ELF-1 (cell line): ENCODE data around the gene BIN2.
A peak's percentile ranks its signal among the peaks of the same experiment; 100 is the strongest.
"Not testable (repeated sequence)": the region's sequence is repeated elsewhere in the genome, so short reads cannot be mapped to it uniquely, and the experiment has no call there.

Experiments
- DNase-seq: peaks from one replicate; pipeline ENCODE4 v3.0.0-alpha.2; 2016; ENCODE audit warnings: low read depth, low spot score

The BIN2 gene

DNA sequence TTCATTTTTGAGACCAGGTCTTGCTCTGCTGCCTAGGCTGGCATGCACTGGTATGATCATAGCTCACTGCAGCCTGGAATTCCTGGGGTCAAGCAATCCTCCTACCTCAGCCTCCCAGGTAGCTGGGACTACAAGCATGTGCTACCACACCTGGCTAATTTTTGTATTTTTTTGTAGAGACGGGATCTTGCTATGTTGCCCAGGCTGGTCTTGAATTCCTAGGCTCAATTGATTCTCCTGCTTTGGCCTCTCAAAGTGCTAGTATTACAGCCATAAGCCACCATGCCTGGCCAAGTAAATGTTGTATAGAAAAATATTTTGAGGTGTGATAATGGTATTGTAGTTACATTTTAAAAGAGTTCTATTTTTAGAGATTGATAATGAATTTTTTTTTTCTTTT is 12.6 kb downstream of the BIN2 start:
- DNase-seq: no peak

DNA sequence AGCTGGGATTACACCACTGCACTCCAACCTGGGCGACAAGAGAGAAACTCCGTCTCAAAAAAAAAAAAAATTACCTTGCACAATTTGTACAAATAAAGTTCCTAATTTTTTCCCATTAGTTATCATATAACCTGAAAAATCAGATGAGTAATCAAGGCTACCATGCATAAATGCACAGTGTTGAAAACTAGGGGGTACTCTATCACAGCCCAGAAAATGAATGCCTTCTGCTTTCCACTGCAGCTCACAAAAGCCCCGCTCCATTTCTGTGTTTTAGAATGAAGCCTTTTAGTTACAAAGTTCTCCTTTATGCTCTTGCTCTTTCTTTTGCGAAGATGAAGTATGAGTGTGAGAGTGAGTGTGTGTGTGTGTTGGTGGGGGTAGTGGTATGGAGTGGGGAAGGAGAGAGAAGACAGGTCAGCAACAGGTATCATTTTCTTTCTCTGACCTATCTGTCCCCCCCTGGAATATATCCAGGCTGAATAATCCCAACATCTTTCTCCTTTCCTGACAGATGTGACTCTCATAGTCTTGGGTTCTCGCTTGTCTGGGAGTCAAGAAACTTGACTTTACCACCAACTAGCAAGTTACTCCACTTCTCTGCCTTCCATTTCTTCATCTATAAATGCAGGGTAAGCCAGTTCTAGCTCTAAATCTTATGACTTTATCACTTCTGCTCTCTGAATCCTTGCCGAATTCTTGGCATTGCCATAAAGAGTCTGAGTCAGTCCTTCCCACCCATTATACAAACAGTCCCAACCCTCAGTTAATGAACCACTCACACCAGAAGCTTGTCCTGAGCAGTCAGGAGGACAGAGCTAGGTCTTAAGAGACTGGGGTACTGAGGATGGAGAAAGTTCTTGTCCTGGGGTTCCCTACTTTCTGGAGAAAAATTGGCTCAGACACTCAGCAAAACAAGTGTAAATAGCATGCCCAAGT is 16.1 kb downstream of the BIN2 start:
- no peak for DNase-seq

DNA sequence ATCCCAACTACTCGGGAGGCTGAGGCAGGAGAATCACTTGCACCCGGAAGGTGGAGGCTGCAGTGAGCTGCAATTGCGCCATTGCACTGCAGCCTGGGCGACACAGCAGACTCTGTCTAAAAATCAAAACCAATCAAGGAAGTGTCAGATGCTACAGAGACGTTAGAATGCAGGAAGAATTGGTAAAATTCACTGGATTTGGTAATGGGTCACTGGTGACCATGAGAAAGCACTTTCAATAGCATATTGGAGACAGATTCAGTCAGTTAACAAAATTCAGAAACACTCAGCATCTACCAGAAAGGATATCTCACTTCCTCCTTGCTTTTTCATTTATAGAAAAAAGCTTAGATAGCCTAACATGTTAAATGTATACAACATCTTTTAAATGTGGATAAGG is 17.5 kb downstream of the BIN2 start:
- DNase-seq: no peak

DNA sequence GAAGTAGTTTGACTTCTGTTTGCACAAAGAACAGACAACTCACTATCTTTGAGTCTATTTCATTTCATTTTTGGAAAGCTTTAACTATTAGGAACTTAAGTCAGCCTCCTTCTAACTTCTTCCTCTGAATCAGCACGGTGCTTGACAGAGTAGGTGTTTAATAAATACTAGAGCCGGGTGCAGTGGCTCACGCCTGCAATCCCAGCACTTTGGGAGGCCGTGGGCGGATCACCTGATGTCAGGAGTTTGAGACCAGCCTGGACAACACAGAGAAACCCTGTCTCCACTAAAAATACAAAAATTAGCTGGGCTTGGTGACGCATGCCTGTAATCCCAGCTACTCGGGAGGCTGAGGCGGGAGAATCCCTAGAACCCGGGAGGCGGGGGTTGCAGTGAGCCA is 23.2 kb downstream of the BIN2 start:
- DNase-seq: not testable (repeated sequence)

DNA sequence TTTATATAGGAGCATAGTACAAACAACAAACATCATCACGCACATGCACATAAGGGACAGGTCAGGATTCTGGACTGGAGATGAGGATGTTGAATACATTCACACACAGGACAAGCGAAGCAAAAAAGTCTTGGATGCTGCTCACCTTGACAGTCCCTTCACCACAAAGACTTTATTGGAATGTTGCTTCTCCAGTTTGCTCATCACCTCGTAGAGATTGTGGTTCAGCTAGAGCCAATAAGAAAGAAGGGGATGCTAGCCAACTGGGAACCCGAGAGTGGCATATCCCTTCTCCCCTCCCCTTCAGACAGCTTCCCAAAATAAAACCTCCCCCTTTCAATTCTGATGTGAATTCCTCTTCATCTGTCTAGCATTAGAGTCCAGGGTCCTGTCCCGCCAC is 28.3 kb downstream of the BIN2 start:
- DNase-seq: peak; percentile 10

DNA sequence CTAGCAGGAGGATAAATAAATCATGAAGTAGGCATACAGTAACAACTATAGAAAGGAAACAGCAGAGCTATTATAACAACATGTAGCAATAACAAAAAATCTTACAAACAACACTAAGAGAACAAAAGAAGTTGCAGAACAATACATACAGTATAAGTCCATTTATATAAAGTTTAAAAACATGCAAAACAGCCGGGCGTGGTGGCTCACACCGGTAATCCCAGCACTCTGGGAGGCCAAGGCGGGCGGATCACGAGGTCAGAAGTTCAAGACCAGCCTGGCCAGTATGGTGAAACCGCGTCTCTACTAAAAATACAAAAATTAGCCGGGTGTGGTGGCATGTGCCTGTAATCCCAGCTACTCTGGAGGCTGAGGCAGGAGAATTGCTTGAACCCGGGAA is 29.9 kb downstream of the BIN2 start:
- DNase-seq: not testable (repeated sequence)

DNA sequence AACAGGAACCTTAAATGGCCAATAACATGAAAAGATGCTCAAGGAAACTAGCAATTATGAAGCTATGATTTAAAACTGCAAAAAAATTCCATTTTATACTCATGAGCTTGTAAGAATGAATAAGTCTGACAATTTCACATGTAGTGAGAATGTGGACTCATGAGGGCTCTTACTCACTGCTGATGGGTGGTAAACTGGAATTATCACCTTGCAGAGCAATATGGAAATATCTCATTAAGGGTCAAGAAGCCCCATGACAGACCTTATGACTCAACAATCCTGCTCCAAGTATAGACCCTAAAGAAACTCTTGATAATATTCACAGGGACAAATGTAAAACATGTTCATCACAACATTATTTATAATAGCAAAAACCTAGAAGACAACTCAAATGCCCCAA is 30.3 kb downstream of the BIN2 start:
- DNase-seq: no peak

DNA sequence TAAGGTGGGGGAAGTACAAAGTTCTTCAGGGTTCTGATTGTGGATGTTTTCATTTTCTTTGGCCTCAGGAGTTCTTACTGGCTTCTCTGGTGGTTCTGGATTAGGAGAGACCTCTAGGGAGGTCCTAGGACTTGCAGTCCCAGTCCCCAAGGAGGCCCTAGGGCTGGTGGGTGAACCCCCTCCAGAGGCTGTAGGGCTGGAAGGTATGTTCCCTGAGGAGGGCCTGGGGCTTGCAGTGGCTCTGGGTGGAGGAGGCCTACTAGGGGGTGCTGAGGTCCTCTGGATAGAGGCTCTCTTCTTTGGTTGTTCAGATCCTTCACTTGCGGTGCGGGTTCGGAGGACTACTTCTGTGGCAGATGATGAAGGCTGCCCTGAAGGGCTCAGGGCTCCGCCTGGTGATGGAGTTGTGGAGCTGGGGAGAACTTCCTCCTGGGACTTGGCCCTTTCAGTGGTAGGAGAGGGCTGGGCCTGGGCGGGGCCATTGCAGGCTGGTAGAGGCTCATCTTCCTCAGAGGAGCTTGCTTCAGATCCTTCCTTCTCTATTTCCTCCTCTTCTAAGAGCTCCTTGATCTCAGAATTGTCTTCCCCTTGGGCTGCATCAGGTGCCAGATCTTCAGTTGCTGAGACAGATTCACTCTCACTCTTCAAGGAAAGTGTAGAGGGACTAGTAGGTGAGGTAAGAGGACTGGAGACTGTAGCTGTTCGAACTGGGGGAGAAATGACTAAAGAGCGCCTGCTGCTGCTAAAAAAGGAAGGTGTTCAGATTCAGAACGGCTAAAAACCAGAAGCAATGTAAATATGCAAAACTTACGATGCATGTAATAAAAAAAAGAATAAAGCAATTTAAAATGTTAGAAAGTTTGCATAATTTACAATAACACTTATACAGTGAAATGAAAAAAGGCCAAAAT is 32.1 kb downstream of the BIN2 start:
- peak; percentile 12 for DNase-seq

DNA sequence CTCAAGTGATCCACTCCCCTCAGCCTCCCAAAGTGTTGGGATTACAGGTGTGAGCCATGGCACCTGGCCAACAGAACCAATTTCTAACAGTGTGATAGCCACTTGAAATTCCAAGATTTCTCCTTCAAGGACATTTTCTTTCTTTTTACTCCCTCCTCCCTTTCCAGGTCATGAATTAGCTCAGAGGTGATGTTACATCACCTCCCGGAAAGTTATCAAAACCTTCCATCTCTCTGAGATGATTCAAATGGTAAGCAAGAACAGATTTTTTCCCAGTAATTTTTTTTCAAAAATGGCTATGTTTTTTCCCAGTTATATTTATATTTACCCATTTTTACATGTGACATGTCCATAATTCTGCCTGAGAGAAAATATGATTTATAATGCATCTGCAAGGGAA is 38.1 kb downstream of the BIN2 start:
- no peak for DNase-seq

DNA sequence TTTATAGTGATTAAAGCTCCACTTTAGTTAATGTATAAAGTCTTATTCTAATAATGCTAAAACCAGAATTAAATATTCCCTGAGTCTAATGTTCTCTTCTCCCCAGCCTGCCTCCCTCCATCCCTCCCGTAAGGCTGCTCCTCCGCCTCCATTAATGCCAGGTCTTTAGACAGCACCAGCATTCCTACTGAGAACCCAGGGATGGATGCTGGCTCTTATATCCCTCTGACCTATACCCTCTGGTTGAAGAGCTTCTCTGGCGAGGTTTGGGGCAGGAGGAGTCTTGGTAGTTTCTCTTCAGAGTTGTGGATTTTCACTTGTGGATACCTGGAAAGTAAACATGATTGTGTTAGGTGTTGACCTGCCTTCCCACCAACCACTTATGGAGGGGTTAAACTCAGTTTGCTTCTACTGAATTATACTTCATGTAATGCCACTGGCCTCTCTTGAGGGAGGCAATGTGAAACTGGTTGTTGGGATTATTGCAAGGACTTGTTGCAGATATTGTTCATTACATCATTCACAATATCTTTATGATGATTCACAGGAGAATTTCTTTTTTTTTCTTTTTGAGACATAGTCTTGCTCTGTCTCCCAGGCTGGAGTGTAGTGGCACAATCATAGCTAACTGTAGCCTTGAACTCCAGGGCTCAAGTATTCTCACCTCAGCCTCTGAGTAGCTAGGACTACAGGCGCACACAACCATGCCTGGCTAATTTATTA is 42.6 kb downstream of the BIN2 start:
- DNase-seq: no peak

DNA sequence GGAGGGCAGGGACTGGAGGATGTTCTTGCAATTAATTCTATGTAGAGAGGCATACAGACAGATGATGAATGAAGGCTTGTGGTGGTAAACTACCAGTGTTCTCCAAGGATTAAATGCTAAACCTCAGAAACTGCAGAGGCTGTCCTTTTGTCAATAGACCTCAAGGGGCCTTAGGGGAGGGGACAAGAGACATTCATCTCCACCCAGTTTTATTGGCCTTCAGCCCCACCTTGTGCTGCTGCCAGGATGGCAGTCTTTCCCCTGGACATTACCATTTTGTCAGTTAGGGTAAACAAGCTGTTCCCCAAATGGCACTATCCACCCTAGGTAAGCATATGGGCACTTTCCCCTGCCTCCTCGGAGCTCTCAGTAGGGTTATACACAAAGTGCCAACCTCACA is 48.9 kb downstream of the BIN2 start:
- peak; percentile 28 for DNase-seq

DNA sequence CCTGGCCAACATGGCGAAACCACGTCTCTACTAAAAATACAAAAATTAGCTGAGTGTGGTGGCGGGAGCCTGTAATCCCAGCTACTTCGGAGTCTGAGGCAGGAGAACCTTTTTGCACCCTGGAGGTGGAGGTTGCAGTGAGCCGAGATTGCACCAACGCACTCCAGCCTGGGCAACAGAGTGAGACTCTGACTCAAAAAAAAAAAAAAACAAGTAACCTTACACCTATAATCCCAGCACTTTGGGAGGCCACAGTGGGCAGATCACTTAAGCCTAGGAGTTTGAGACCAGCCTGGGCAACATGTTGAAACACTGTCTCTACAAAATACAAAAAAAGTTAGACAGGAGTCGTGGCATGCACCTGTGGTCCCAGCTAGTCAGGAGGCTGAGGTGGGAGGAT is 51.2 kb downstream of the BIN2 start:
- DNase-seq: not testable (repeated sequence)

DNA sequence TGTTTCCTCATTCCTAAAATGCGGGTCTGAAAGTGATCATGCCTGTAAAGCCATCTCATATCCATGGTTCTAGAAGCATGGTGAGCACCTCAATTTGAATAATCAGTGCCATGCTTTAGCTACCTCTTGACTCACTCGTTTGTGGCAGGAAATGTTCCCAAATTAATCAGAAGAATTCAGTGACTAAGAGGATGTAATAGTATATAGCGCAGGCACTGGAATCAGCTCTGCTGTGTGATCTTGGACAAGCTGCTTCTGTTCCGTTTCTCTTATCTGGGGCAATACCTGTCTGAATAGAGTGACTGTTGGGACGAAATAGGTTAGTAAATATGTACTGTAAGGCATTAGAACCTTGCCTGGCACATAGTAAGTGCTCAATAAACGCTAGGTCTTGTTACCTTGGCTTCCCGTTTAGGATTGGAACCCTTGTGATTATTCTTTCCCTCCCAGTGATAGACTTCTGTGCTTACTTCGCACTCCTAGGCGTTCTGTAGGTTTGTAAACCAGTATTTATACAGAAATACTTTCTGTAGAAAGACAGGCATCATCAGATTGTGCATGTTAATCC is 52.9 kb downstream of the BIN2 start:
- no peak for DNase-seq

DNA sequence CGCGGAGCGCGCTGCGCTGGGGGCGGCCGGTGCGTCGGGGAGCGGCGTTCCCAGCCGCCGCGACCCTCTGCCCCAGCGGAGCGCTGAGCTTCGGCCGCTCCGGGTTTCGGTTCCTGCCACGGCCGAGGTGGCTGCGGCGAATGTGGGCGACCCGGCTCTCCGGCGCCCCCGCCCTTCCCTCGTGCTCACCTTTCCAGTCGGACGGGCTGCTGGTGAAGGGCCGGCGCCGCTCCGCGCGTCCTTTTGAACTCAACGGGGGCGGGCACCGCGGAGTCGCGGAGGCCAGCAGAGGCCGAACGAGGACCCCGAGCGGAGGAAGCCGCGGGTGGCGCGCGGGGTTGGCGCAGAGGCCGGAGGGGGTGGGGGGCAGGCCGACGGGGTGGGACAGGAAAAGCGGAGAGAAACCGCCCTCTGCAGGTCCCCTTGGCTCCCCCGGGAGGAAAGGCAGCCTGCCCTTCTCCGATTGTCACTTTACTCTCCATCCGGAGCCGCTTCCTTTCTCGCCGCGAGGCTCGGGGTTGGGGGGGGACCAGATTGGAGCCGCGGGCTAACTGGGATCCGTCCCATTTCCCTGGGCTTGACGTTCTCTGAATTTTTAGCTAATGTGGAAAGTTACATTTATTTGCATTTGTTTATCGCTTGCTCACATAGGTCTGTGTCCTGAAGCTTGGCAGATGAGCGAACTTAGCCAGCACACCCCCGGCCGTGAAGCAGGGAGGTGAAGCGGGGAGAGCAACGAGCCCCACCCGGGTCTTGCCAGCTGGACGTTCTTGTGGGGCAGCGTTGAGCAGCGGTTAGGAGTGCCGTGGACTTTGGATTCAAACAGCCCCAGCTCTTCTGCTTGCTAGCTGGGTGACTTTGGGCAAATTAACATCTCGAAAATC is 53.7 kb downstream of the BIN2 start, which contains the start of gene SMAGP:
SMAGP (minus strand) TSS at position 349 of the 884 bp plus-strand sequence. CDS start 1,137 bp downstream, outside the sequence.
- DNase-seq: peak; percentile 85

DNA sequence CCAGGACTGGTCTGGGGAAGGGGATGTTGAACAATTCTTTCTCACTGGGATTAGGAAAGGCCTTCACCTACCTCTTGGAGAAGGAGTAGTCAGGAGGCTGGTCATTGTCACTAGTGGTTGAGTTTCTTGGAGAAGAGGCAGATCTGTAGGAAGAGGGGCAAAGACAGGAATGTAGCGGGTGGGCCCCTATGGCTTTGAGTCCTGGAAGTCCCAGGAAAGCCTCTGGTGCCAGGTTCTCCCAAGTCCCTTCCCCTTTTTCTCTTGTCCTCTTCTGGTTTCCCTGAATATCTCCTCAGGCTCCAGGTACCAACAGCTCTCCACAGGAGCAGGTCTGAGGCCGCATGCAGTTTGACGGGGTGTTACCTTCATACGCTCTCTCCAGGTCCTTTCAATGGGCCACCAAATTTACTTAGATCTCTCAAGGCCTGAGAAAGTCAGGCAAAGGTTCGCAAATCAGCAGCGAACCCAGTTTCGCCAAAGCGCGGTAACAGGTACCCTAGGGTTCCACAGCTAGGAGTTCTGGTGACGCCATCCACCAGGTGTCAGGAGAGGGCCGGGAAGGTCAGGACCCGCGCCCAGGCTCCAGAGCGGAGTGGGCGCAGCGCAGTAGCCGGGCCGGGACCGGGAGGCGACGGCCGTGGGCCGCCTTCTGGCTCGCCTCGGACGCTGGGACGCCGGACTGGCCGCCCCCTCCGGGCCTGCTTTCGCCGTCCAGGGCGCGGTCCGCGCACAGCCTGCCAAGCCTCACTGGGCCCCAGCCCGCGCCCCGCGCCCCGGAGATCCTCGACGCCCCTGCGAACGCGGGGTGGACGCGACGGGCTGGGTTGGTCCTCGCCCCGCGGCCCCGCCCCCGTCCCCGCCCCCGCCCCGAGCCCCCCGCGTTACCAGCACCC is 54.6 kb downstream of the BIN2 start:
- DNase-seq: peak; percentile 87

DNA sequence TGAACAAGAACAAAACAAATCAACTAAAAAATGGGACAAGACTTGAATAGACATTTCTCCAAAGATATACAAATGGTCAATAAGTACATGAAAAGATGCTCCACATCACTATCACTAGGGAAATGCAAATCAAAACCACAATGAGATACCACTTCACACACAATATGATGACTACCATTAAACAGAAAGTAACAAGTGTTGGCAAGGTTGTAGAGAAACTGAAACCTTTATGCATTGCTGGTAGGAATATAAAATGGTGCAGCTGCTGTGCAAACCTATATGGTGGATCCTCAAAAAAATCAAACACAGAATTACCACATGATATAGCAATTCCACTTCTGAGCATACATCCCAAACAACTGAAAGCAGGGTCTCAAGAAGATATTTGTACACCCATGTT is 59.0 kb downstream of the BIN2 start:
- DNase-seq: no peak

DNA sequence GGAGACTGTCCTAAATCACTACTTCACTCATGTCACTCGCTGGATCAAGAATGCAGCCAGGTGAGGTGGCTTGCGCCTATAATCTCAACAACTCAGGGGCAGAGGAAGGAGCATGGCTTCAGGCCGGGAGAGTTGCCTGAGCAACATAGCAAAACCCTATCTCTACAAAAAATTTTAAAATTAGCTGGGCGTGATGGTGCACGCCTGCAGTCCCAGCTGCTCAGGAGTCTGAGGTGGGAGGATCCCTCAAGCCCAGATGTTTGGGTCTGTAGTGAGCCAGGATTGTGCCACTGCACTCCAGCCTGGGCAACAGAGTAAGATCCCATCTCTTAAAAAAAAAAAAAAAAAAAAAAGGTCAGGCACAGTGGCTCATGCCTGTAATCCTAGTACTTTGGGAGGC is 59.7 kb downstream of the BIN2 start:
- DNase-seq: no peak

DNA sequence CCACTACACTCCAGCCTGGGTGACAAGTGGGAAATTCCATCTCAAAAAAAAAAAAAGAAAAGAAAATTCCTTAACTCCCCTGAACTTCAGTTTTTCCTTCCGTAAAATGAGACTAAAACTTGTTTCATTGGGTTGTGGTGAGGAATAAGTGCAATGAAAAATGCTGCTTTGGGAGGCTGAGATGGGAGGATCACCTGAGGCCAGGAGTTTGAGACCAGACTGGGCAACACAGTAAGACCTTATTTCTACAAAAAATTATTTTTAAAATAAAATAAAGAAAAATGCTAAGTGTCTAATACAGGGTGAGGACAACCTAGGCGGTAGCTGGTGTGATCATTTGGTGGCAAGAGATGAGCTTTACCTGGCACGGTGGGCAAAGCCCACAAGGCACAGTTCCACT is 60.6 kb downstream of the BIN2 start:
- no peak for DNase-seq

DNA sequence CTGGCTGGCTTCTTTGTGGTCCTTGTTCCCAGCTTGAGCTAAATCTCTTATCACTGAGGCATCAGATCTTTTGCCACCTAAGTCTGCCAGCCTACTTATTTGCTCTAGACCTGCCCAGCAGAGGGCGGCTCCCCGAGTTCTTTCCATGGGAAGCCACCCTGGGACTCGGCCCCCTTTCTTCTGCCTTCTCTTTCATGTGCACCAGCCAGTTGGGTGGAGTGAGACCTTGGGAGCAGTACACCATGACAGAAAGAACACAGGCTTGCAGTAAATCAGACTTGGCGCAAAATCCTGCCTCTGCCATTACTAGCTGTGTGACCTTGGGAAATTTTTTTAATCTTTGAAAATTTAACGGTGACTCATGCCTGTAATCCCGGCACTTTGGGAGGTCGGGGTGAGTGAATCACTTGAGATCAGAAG is 61.2 kb downstream of the BIN2 start:
- DNase-seq: peak; percentile 24
